Mucosa of rectum (tissue), 2 donors: ENCODE measurements around the gene BMERB1.

Experiments
- H3K27ac ChIP-seq, 2 donors: one replicate each; pipeline ENCODE4 v1.7.0; 2013; ENCODE audit warnings: inconsistent platforms in 2 of 2, low read depth in 2 of 2, low read length in 2 of 2
- H3K27me3 ChIP-seq, 2 donors: one replicate each; pipeline ENCODE4 v1.7.0; 2013; ENCODE audit warnings: low read length in 2 of 2; ENCODE audit not compliant: control insufficient read depth in 2 of 2, insufficient read depth in 2 of 2
- H3K36me3 ChIP-seq, 2 donors: one replicate each; pipeline ENCODE4 v1.7.0; 2013; ENCODE audit warnings: low read length in 2 of 2; ENCODE audit not compliant: control insufficient read depth in 2 of 2, insufficient read depth in 2 of 2
- H3K4me1 ChIP-seq, 2 donors: one replicate each; pipeline ENCODE4 v1.7.0; 2013; ENCODE audit warnings: low read length in 2 of 2, mild to moderate bottlenecking in 1 of 2; ENCODE audit not compliant: control insufficient read depth in 2 of 2, insufficient read depth in 2 of 2
- H3K4me3 ChIP-seq, 2 donors: one replicate each; pipeline ENCODE4 v1.7.0; 2013; ENCODE audit warnings: low read length in 2 of 2
- H3K9ac ChIP-seq, 2 donors: one replicate each; pipeline ENCODE4 v1.7.0; 2013; ENCODE audit warnings: low read length in 2 of 2, low read depth in 1 of 2, mild to moderate bottlenecking in 1 of 2
- H3K9me3 ChIP-seq, 2 donors: one replicate each; pipeline ENCODE4 v1.7.0; 2013; ENCODE audit warnings: low read length in 2 of 2; ENCODE audit not compliant: control insufficient read depth in 2 of 2
- donor health status: healthy.
- donor health status: Normal muscosa, but diverticular disease.

Gene BMERB1

DNA sequence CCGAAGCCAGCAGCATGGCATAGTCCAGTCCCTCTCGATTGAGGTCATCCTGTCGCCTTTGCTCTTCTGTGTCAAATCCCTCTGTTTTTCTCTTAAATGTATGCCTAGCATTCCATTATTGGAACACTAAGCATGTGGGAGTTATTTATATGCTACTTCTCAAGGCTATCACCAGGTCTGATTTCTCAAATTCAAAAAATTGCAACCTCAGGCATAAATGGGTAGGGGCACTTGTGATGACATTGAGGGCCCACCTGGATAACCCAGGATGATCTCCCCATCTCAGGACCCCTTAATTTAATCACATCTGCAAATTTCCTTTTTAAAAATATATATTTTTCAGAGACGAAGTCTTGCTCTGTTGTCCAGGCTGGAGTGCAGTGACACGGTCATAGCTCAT is 95.7 kb downstream of the BMERB1 start:
- Histone ChIP-seq H3K9me3 (no peaks in the 10 kb centered on the region), H3K4me1 (no peaks in the 10 kb centered on the region), H3K9ac (no peak overlapping the region), H3K36me3 (no peaks in the 10 kb centered on the region), H3K4me3 (no peak overlapping the region), H3K27ac (no peak overlapping the region), H3K27me3 (no peaks in the 10 kb centered on the region)

DNA sequence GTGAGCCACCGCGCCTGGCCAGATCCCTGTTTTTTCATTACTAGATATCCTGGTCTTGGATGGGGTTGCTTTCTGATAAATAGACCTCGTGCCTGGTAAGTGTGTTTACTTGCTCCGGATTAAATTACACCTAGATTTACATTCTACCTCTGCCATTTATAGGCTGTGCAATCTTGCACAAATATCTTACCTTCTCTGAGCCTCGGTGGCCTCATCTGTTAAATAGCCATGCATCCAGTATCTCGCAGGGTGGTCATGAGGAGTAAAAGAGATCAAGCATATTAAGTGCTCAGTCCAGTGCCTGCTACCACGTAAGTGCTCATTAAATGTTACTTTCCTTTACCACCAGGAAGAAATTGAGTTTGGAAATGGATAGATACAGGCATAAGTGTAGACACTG is 98.4 kb downstream of the BMERB1 start:
- H3K9ac ChIP-seq: no peak overlapping the region
- no peak overlapping the region for H3K27ac ChIP-seq
- no peaks in the 10 kb centered on the region for H3K9me3 ChIP-seq

DNA sequence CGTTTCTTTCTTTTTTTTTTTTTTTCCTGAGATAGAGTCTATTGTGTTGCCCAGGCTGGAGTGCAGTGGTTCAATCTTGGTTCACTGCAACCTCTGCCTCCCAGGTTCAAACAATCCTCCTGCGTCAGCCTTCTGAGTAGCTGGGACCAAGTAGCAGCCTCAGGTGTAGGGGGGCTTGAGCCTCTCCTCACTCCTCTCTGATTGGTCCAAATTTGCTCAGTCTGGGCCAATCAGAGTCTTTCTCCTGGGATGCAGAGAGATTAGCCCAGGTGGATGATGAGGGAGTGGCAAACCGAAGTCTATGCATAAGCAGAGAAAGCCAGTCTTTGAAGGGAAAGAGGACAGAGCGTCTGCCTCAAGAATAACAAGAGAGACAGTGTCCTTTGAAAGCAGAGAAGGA is 99.0 kb downstream of the BMERB1 start:
- H3K9me3 ChIP-seq: no peaks in the 10 kb centered on the region
- no peaks in the 10 kb centered on the region for H3K4me1 ChIP-seq
- H3K36me3 ChIP-seq: no peaks in the 10 kb centered on the region
- H3K27ac ChIP-seq: no peak overlapping the region
- H3K27me3 ChIP-seq: no peaks in the 10 kb centered on the region
- no peak overlapping the region for H3K4me3 ChIP-seq
- H3K9ac ChIP-seq: no peak overlapping the region

More for the DNA sequence above, 98.4 kb downstream of the BMERB1 start:
- Histone ChIP-seq H3K36me3 (no peaks in the 10 kb centered on the region), H3K27me3 (no peaks in the 10 kb centered on the region), H3K4me1 (no peaks in the 10 kb centered on the region), H3K4me3 (no peak overlapping the region)

DNA sequence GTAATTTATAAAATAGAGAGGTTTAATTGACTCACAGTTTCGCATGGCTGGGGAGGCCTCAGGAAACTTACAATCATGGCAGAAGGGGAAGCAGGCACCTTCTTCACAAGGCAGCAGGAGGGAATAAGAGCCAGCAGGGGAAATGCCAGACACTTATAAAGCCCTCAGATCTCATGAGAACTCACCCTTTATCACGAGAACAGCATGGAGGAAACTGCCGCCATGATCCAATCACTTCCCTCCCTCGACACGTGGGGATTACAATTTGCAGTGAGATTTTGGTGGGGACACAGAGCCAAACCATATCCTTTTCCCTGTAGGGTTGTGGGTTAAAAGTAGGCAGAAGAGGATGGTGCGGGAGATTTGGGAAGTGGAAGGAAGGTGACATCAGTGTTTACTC is 101.4 kb downstream of the BMERB1 start:
- no peaks in the 10 kb centered on the region for H3K27me3 ChIP-seq
- no peak overlapping the region for H3K27ac ChIP-seq
- H3K36me3 ChIP-seq: no peaks in the 10 kb centered on the region
- no peaks in the 10 kb centered on the region for H3K9me3 ChIP-seq
- H3K4me3 ChIP-seq: no peak overlapping the region
- no peaks in the 10 kb centered on the region for H3K4me1 ChIP-seq
- no peak overlapping the region for H3K9ac ChIP-seq

DNA sequence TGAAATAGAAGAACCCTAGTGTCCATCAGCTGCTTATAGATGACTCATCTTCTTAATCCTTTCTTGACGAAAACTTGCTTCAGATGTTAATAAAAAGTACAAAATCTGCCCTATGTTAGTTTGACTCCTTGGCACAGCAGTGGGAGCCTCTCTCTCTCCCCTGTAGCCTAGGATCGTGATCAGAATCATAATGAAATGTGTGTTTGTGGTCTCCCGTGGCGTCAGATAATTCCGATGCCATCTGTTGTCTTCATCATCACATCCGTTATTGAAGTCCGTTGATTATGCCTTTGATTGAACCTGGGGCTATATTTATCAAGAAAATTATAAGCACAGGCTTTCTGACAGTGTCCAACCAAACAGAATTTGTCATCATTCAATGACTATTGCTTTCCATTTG is 102.5 kb downstream of the BMERB1 start:
- Histone ChIP-seq H3K27ac (no peak overlapping the region), H3K36me3 (no peaks in the 10 kb centered on the region), H3K4me1 (no peaks in the 10 kb centered on the region), H3K4me3 (no peak overlapping the region), H3K9ac (no peak overlapping the region), H3K27me3 (no peaks in the 10 kb centered on the region), H3K9me3 (no peaks in the 10 kb centered on the region)

DNA sequence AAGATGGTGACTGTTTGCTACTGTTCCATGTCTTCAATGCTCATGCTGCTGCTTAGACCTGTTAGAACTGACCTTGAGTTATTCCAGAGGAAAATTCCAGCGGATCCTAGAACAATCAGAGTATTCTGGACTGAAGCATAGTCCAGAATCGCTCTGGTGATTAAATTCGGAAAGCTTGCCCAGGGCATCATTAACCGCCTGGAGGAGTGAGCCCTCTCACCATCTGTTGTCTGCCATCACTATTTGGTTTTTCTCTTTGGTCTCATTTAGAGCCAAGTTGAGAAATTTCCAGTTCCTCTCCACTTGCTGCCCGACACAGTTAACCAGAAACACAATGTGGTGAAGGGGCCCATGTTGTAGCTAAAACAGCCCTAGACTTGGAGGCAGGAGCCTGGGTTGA is 104.1 kb downstream of the BMERB1 start:
- Histone ChIP-seq H3K9ac (no peak overlapping the region), H3K27ac (no peak overlapping the region), H3K9me3 (no peaks in the 10 kb centered on the region), H3K27me3 (no peaks in the 10 kb centered on the region), H3K36me3 (no peaks in the 10 kb centered on the region), H3K4me1 (no peaks in the 10 kb centered on the region), H3K4me3 (no peak overlapping the region)

DNA sequence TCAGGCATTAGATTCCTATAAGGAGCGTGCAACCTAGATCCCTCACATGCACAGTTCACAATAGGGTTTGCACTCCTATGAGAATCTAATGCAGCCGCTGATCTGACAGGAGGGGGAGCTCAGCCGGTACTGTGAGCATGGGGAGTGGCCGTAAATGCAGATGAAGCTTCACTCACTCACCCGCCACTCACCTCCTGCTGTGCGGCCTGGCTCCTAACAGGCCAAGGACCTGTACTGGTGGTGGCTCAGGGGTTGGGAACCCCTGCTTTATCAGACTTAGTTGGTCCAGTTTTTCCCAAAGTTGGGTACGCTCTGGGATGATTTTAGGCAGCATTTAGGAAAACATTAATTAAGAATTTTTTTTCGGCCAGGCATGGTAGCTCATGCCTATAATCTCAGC is 104.8 kb downstream of the BMERB1 start:
- Histone ChIP-seq H3K27ac (no peak overlapping the region), H3K36me3 (no peaks in the 10 kb centered on the region), H3K27me3 (no peaks in the 10 kb centered on the region), H3K9me3 (no peaks in the 10 kb centered on the region), H3K4me3 (no peak overlapping the region), H3K9ac (no peak overlapping the region), H3K4me1 (no peaks in the 10 kb centered on the region)

DNA sequence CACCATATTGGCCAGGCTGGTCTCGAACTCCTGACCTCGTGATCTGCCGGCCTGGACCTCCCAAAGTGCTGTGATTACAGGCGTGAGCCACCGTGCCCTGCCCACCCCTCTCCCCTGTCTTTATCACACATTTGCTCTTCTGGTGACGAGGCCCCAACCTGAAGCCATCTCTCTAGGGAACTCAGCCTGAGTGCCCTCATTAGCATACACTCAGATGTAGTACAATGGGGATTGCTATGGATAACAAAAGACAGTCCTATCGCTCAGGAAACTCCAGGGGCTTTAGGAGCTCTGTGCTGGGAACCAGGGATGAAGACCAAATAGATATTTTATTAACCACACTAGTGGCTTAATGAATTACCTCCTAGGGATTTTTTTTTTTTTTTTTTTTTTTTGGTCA is 107.9 kb downstream of the BMERB1 start:
- Histone ChIP-seq H3K4me1 (no peaks in the 10 kb centered on the region), H3K36me3 (no peaks in the 10 kb centered on the region), H3K4me3 (no peak overlapping the region), H3K27ac (no peak overlapping the region), H3K9me3 (no peaks in the 10 kb centered on the region), H3K27me3 (no peaks in the 10 kb centered on the region), H3K9ac (no peak overlapping the region)

DNA sequence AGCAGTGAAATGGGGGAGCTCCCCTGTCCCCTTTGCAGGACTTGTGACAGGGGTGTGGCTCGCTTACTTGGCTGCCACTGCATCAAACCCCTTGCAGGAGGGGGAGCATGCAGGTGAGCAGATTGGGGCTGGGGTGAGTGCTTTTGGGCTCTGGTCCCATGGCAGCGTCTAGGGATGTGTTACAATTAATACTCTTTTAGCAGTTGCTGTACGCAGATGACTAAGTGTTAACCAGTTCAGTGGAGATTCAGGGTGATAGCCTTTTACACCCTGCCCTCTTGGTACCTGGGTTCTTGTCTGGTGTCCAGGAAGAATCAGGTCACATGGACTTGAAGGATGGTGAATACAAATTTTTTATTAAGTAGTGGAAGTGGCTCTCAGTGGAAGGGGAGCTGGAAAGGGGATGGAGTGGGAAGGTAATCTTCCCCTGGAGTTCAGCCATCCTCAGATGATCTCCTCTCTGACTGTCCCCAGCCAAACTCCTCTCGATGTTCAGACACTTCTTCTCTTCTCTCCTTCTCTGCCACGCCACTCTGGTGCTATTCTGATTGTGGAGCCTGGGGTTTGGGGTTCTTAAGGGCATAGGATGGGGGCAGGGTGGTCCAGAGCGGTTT is 108.5 kb downstream of the BMERB1 start:
- H3K27me3 ChIP-seq: no peaks in the 10 kb centered on the region
- H3K36me3 ChIP-seq: no peaks in the 10 kb centered on the region
- H3K4me1 ChIP-seq: no peaks in the 10 kb centered on the region
- no peaks in the 10 kb centered on the region for H3K9me3 ChIP-seq
- H3K4me3 ChIP-seq: no peak overlapping the region
- H3K27ac ChIP-seq: no peak overlapping the region
- H3K9ac ChIP-seq: no peak overlapping the region

DNA sequence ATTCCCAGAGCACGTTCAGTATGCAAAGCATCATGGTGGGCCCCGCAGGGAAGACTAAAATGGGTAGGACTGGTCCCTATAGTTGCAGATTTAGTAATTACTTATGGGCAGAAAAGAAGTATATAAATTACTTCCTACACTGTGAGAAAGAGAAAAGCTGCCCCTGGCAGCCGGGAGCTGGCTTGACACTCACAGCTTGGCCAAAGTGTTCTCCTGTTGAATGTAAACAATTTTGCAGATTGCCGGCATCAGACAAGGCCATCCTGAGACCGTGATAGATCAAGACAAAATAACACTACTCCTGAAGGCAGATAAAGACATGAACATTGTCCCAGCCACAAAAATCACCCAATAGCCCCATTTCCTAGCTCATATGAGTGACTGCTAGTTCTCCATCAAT is 110.0 kb downstream of the BMERB1 start:
- Histone ChIP-seq H3K27ac (no peak overlapping the region), H3K4me3 (no peak overlapping the region), H3K9ac (no peak overlapping the region), H3K4me1 (no peaks in the 10 kb centered on the region), H3K27me3 (no peaks in the 10 kb centered on the region), H3K36me3 (no peaks in the 10 kb centered on the region), H3K9me3 (no peaks in the 10 kb centered on the region)

DNA sequence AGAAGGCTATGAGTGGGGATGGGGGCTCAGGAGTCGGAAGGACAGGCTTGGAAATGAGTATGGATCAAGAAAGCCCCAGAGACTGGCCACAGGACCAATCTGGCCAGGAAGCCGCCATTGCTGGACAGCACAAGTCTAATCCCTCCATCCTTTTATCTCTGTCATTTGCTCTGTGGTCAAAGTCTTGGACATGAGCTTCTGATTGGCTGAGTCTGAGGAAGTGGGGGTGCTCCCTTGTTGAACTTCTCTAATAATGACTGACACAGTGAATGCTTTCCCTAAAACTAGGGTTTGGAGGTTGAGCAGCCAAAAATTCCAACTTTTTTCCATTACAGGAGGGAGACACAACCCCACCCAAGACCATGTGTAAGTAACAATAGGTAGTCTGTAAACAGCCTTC is 111.2 kb downstream of the BMERB1 start:
- no peaks in the 10 kb centered on the region for H3K9me3 ChIP-seq
- no peaks in the 10 kb centered on the region for H3K4me1 ChIP-seq
- no peaks in the 10 kb centered on the region for H3K36me3 ChIP-seq
- H3K27me3 ChIP-seq: no peaks in the 10 kb centered on the region
- H3K27ac ChIP-seq: no peak overlapping the region
- H3K9ac ChIP-seq: no peak overlapping the region
- no peak overlapping the region for H3K4me3 ChIP-seq
